Measurements from ENCODE around the gene HAGH. TPM values are rescaled to one million over a fixed set of nuclear protein-coding genes. Genes with fewer than 3 reads are reported as not detected.
A peak's percentile ranks its signal among the peaks of the same experiment; 100 is the strongest.

The HAGH gene
- total RNA-seq, 1 donor from 2014 or later, result 57.0 TPM

- H3K4me1 Mint-ChIP-seq (ENCODE audit: unreplicated experiment), result peaks cover 10% of the 10 kb centered on the region
- no peaks in the 10 kb centered on the region for H3K9me3 Mint-ChIP-seq (ENCODE audit: unreplicated experiment)
- no peak overlapping the region for H3K4me3 Mint-ChIP-seq (ENCODE audit: unreplicated experiment)
- H3K27me3 Mint-ChIP-seq (ENCODE audit: unreplicated experiment), result no peaks in the 10 kb centered on the region
- DNase-seq (ENCODE audit: extremely low spot score, unreplicated experiment), result no peak
- no peak overlapping the region for H3K27ac Mint-ChIP-seq (ENCODE audit: unreplicated experiment)
- H3K36me3 Mint-ChIP-seq (ENCODE audit: unreplicated experiment), result peaks cover 13% of the 10 kb centered on the region
- no peak for TF ChIP-seq CTCF (IDR thresholded peaks at IDR 0.05)
Measured at GRCh38 chr16:1815461-1815860, 11.2 kb downstream of the HAGH start.

GRCh38 chr16:1812732-1813163 lies 13.9 kb downstream of the HAGH start:
- H3K36me3 Mint-ChIP-seq (ENCODE audit: unreplicated experiment), result peaks cover 13% of the 10 kb centered on the region
- peak; percentile 62 for TF ChIP-seq CTCF (IDR thresholded peaks at IDR 0.05)
- no peaks in the 10 kb centered on the region for H3K27me3 Mint-ChIP-seq (ENCODE audit: unreplicated experiment)
- H3K9me3 Mint-ChIP-seq (ENCODE audit: unreplicated experiment), result no peaks in the 10 kb centered on the region
- peak overlapping the region; percentile 48 for H3K27ac Mint-ChIP-seq (ENCODE audit: unreplicated experiment)
- peaks cover 10% of the 10 kb centered on the region for H3K4me1 Mint-ChIP-seq (ENCODE audit: unreplicated experiment)
- DNase-seq (ENCODE audit: extremely low spot score, unreplicated experiment), result peak; percentile 89
- H3K4me3 Mint-ChIP-seq (ENCODE audit: unreplicated experiment), result no peak overlapping the region

GRCh38 chr16:1810536-1810935 lies 16.1 kb downstream of the HAGH start:
- H3K9me3 Mint-ChIP-seq (ENCODE audit: unreplicated experiment), result no peaks in the 10 kb centered on the region

GRCh38 chr16:1810106-1810505 lies 16.5 kb downstream of the HAGH start:
- Mint-ChIP-seq H3K4me3 (ENCODE audit: unreplicated experiment) (no peak overlapping the region), H3K27me3 (ENCODE audit: unreplicated experiment) (no peaks in the 10 kb centered on the region), H3K9me3 (ENCODE audit: unreplicated experiment) (no peaks in the 10 kb centered on the region), H3K36me3 (ENCODE audit: unreplicated experiment) (peaks cover 17% of the 10 kb centered on the region), H3K27ac (ENCODE audit: unreplicated experiment) (no peak overlapping the region), H3K4me1 (ENCODE audit: unreplicated experiment) (peaks cover 10% of the 10 kb centered on the region)
- no peak for TF ChIP-seq CTCF (IDR thresholded peaks at IDR 0.05)
- no peak for DNase-seq (ENCODE audit: extremely low spot score, unreplicated experiment)

More at GRCh38 chr16:1810536-1810935, 16.1 kb downstream of the HAGH start:
- no peak for TF ChIP-seq CTCF (IDR thresholded peaks at IDR 0.05)
- Mint-ChIP-seq H3K4me3 (ENCODE audit: unreplicated experiment) (no peak overlapping the region), H3K27ac (ENCODE audit: unreplicated experiment) (no peak overlapping the region), H3K4me1 (ENCODE audit: unreplicated experiment) (peaks cover 10% of the 10 kb centered on the region), H3K27me3 (ENCODE audit: unreplicated experiment) (no peaks in the 10 kb centered on the region), H3K36me3 (ENCODE audit: unreplicated experiment) (peaks cover 20% of the 10 kb centered on the region)
- no peak for DNase-seq (ENCODE audit: extremely low spot score, unreplicated experiment)

- H3K27me3 Mint-ChIP-seq (ENCODE audit: unreplicated experiment), result no peaks in the 10 kb centered on the region
- peaks cover 10% of the 10 kb centered on the region for H3K4me1 Mint-ChIP-seq (ENCODE audit: unreplicated experiment)
Measured at GRCh38 chr16:1809281-1809801, 17.3 kb downstream of the HAGH start.

More at GRCh38 chr16:1809281-1809801, 17.3 kb downstream of the HAGH start:
- DNase-seq (ENCODE audit: extremely low spot score, unreplicated experiment), result no peak
- Mint-ChIP-seq H3K36me3 (ENCODE audit: unreplicated experiment) (peaks cover 17% of the 10 kb centered on the region), H3K9me3 (ENCODE audit: unreplicated experiment) (no peaks in the 10 kb centered on the region), H3K4me3 (ENCODE audit: unreplicated experiment) (no peak overlapping the region), H3K27ac (ENCODE audit: unreplicated experiment) (no peak overlapping the region)
- TF ChIP-seq CTCF (IDR thresholded peaks at IDR 0.05), result no peak
